CD4-positive, alpha-beta T cell treated with Interferon alpha-2 for 1 hour (primary cell): Measurements from ENCODE around the gene CPSF4.

Experiments used
- DNase-seq, 2 donors: peaks; one replicate each; pipeline ENCODE4 v3.0.0-alpha.2; 2020 to 2022

The CPSF4 gene

DNA sequence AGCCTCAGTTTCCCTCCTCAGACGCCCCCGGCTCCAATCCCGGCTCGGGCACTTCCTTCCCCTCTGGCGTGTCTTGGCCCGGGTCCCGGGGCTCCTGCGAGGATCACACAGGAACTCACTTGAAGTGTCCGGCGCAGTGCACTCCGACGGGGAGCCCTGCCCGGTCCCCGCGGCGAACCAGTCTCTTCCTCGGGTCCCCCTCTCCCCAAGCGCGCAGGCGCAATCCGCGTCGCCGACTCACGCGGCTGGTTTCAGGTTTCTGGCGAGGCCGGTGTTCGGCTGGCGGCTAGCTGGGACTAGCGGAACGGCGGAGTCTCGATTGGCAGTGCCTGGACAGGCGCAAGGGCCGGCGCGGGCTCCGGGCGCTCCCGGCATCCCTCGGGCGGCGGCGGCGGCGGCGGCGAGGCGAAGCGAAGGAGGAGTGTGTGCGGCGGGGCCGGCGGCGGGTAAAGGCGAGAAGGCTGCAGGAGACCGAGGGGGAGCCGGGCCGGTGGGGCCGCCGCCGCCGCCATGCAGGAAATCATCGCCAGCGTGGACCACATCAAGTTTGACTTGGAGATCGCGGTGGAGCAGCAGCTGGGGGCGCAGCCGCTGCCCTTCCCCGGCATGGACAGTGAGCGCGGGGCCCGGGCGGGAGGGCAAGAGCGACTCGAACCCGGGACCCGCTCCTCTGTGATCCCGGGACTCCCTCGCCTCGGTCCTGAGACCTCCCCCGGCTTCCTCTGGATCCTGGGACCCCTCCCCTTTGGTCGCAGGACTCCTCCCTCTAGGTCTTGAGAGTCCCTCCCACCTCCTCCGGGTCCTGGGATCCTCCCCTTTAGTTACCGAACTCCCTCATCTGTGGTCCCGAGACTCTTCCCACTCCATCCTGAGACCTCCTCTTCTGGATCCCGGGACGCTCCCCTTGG, at the start of gene CPSF4, which contains the start of gene PTCD1:
Gene CPSF4 (plus strand): TSS at position 371 of the 908 bp plus-strand sequence. CDS start 140 bp downstream, at position 511.
Gene PTCD1 (minus strand): TSS at position 226 of the 908 bp plus-strand sequence. CDS start 3,556 bp downstream, outside the sequence.
- DNase-seq: peak; percentile 92 to 93

DNA sequence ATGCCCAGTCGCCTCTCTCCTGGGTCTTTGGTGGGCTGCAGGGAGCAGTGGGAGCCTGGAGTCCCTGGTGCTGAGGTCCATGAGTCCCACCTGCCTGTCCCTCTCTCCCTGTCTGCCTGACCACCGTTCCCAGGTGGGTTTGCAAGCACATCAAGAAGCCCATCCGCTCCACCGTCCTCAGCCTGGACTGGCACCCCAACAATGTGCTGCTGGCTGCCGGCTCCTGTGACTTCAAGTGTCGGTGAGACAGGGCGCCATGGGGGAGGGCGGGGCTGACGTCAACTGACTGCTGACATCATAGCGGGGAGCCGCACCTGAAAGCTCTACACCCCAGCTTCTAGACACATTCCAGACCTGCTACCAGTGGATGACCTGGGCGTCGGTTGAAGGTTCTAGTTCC, 49.0 kb upstream of the CPSF4 start:
- no peak for DNase-seq

DNA sequence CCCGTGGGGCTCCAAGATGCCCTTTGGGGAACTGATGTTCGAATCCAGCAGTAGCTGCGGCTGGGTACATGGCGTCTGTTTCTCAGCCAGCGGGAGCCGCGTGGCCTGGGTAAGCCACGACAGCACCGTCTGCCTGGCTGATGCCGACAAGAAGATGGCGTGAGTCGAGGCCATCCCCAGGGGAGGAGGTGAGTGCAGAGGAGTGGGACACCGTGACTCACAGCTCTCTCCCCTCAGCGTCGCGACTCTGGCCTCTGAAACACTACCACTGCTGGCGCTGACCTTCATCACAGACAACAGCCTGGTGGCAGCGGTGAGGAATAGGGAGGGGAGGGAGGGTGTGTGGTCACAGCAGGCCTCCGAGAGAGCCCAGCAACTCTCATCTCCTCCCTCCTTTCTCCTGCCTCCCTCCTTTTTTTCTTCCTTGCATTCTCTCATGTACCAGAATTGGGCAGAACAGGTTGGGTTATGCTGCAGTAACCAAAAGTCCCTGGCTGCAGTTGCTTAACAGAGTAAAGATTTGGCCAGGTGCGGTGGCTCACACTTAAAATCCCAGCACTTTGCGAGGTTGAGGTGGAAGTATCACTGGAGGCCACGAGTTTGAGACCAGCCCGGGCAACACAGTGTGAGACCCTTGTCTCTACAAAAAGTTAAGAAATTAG, 47.7 kb upstream of the CPSF4 start:
- no peak for DNase-seq

GRCh38 chr7:99392046-99392445, 46.7 kb upstream of the CPSF4 start:
- DNase-seq: no peak

GRCh38 chr7:99392659-99393354, 45.9 kb upstream of the CPSF4 start:
- peak; percentile 85 to 91 for DNase-seq

- no peak for DNase-seq
Measured at GRCh38 chr7:99393355-99394187, 45.2 kb upstream of the CPSF4 start.

GRCh38 chr7:99394188-99394502, 44.6 kb upstream of the CPSF4 start:
- DNase-seq: no peak

GRCh38 chr7:99395616-99396327, 43.0 kb upstream of the CPSF4 start:
- no peak for DNase-seq

DNA sequence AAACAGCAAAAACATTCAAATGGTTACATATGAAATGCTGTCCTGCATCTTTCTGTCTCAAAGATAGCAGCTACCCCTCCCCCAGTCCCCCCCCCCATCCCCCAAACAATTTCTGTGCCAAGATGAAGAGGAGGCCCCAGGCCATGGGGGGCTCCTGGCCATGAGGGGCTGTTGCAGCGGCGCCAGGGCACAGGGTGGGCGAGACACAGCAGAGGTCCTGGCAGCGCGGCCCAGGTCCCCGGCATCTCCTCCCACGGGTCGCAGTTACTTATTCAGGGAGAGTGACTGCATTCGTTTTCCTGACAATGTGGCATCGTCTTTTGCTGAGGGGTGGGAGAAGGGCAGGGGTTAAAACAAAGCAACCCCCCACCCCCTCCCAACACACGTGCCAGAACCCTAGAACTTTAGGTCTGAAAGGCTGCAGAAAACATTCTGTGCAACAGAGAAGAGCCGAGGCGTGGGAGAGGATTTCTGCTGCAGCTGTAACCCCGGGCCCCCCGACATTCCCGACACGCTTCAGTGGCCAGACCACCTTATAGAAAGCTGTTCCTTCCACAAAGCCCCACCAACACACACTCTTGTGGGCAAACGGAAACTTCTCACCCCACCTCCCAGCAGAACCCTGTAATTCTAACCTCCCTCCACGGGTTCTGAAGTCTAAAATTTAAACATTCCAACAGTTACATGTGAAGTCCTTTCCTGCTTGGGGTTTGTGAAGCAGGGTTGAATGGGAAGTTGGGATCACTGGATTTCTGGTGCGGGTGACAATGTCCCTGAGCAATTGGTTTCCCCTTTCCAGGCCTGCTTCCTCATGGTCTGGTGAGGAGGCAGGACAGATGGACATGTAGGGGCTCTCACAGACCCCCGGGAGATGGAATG, 42.1 kb upstream of the CPSF4 start:
- no peak for DNase-seq

DNA sequence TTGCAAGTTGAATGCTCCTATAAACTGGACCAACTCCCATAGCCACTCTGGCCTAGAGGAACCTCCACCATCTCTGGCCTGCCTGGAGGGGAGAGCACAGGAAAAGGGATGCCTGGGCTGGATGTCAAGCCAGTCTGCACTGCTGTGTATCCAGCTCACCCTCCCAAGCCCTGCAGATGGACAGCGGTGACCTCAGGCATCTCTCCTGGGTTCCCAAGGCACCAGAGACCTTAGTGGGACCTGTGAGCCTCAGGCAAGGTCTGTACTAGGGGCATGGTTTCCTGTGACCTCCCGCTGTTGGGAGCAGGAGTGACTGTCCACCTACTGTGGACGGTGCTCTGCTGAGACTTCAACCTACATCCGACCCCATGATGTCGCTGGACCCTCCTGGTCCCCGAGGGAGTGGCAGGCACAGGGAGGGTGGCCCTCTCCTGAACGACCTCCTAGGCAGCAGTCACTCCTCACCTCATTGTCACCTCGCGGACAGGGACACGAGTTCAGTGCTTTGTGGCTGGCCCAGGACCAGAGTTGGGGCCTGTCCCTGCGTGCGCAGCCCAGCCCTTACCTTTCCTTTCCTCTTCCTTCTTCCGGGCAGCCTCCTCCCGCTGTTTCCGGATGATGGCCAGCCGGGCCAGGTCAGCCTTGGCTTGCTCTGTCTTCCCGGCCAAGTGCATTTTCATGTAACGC, 41.3 kb upstream of the CPSF4 start:
- no peak for DNase-seq

DNA sequence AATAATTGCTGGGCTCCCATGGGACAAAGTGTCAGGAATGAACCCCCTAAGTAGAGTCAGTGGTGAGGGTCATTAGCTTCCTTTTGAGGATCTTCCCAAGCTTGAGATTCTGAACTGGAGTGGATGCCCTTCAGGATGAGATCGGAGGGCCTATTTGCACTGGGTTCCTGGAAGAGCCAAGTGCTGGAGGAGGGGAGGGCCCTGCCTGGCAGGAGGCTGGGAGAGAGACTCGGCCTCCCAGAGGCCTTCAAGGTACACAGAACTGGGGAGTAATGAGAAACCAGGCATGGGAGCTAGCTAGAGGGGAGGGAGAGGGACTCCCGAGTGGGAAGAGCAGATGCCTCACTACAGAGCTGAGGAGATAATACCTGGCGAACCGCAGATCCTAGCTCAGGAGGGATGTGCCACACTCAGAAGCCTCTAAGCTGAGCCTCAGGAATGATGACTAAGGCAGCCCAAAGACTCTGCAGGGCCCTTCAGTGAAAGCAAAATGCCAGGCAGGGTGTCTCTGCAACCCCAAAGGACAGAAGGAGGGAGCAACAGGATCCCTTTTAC, 39.8 kb upstream of the CPSF4 start:
- DNase-seq: no peak

GRCh38 chr7:99399597-99399996, 39.1 kb upstream of the CPSF4 start:
- DNase-seq: no peak

GRCh38 chr7:99402854-99403253, 35.9 kb upstream of the CPSF4 start:
- no peak for DNase-seq

DNA sequence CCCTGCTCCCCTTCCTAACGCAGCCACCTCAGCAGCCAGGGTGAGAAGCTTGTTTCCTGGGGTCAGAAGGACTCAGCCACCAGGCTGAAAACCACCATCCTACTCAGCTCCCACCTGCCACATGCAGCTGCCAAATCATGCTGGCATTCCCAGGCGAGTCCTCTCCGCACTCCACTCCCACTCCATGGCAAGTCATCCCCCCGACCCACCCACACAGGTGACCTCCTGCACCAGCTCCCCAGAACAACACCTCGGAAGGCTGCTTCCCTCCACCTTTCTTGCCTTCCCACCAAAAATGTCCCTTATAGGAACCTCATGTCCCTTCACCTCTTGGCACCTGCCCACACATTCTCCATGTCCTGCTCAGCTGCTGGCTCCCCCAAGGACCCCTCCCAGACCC, 35.0 kb upstream of the CPSF4 start:
- no peak for DNase-seq

- no peak for DNase-seq
Measured at GRCh38 chr7:99404235-99404976, 34.3 kb upstream of the CPSF4 start.

- no peak for DNase-seq
Measured at GRCh38 chr7:99404977-99405320, 33.8 kb upstream of the CPSF4 start.

DNA sequence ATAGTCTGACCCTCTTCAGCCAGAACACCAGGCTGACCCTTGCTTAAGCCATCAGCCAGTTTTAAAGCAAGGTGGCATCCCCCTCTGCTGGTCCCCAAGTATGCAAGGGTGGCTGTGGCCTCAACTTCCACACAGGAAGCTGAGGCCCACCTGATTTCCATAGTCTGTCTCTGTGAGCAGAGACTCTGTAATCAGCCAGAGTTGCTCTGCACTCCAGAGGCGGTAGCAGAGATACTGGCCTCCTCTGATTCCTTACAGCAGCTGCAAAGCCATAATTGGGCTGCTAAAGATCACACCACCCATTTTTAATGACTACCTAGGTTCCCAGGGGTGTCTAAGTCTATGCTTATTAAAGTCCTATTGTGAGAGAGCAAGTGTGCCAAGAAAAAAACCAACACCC, 32.2 kb upstream of the CPSF4 start:
- DNase-seq: no peak

DNA sequence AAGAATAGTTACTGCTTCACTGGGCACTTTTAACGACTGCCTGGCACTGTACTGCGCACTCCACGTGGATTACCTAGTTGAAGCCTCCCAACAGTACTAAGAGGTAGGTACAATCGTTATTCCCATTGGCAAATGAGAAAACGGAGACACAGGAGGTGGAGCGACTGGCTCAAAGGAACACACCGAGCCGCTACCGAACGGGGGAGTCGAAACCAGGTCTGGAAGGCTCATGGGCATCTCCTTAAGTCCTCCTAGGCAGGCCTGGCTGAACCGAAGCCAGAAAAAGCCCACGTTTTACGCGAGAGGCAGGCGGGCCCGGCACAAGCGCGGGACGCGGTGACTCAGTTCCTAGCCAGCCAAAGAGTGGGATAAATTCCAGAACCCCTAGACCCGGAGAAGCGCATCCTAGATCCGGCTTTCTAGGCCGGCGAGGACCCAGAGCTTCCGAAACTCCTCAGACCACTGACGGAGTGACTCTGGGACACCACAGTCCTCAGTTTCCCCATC, 30.8 kb upstream of the CPSF4 start:
- peak in 1 of 2 donors; percentile 40 for DNase-seq
